Measurements from ENCODE around the gene TTPAL.

GRCh38 chr20:44528309-44528708 is 52.6 kb downstream of the TTPAL start:
- TF ChIP-seq CTCF (IDR thresholded peaks at IDR 0.05) = no peak
- TF ChIP-seq POLR2A (IDR thresholded peaks at IDR 0.05) = no peak
